Neutrophil (primary cell): Measurements from ENCODE around the gene PPIL3.
A peak's percentile ranks its signal among the peaks of the same experiment; 100 is the strongest.

Experiments used
- H3K27ac ChIP-seq: fragments of 200-600 bp; sonication (generic); 2 replicates; pipeline ENCODE4 v1.5.1; 2016; ENCODE audit warnings: mild to moderate bottlenecking, moderate library complexity
- H3K27me3 ChIP-seq: fragments of 200-600 bp; sonication (generic); 2 replicates; pipeline ENCODE4 v1.6.0; 2016; ENCODE audit warnings: mild to moderate bottlenecking
- H3K36me3 ChIP-seq: fragments of 200-600 bp; sonication (generic); 2 replicates; pipeline ENCODE4 v1.5.1; 2017
- H3K4me1 ChIP-seq, 2 experiments: fragments of 200-600 bp in 1 of 2; sonication (generic) in 1 of 2; 1 replicate in 1 of 2; 2 replicates in 1 of 2; pipeline versions ENCODE4 v1.5.1 to v1.6.1; 2013 to 2016; ENCODE audit warnings: low read depth in 1 of 2, low read length in 1 of 2, mild to moderate bottlenecking in 1 of 2, moderate library complexity in 1 of 2; ENCODE audit not compliant: control insufficient read depth in 1 of 2, insufficient read depth in 1 of 2
- H3K4me3 ChIP-seq, 2 experiments: fragments of 200-600 bp in 1 of 2; sonication (generic) in 1 of 2; 1 replicate in 1 of 2; 2 replicates in 1 of 2; pipeline ENCODE4 v1.5.1; 2013 to 2016; ENCODE audit warnings: low read depth in 1 of 2, low read length in 1 of 2, mild to moderate bottlenecking in 1 of 2, moderate library complexity in 1 of 2
- H3K9me3 ChIP-seq: fragments of 200-600 bp; sonication (generic); 2 replicates; pipeline ENCODE4 v1.5.1; 2016
- CTCF ChIP-seq: fragments of 200-600 bp; sonication (generic); IDR thresholded peaks from 2 replicates; pipeline ENCODE4 v1.5.1; 2016; ENCODE audit warnings: antibody characterized with exemption

The PPIL3 gene

GRCh38 chr2:200863782-200864175 lies 25.1 kb downstream of the PPIL3 start:
- no peak for TF ChIP-seq CTCF
- Histone ChIP-seq H3K27me3 (no peaks in the 10 kb centered on the region), H3K27ac (peak overlapping the region; percentile 99)

GRCh38 chr2:200862532-200863000 lies 26.3 kb downstream of the PPIL3 start:
- Histone ChIP-seq H3K27ac (peak overlapping the region; percentile 99), H3K36me3 (peaks cover 39% of the 10 kb centered on the region), H3K4me1 (peaks cover 59 to 65% of the 10 kb centered on the region in 2 experiments), H3K9me3 (no peaks in the 10 kb centered on the region), H3K4me3 (peak overlapping the region; percentile 87 to 92), H3K27me3 (no peaks in the 10 kb centered on the region)
- TF ChIP-seq CTCF, result no peak

More at GRCh38 chr2:200863782-200864175, 25.1 kb downstream of the PPIL3 start:
- Histone ChIP-seq H3K4me3 (peak overlapping the region; percentile 87 to 92), H3K36me3 (peaks cover 27% of the 10 kb centered on the region), H3K4me1 (peaks cover 59 to 65% of the 10 kb centered on the region in 2 experiments), H3K9me3 (no peaks in the 10 kb centered on the region)

- Histone ChIP-seq H3K27me3 (no peaks in the 10 kb centered on the region), H3K4me1 (peaks cover 51 to 59% of the 10 kb centered on the region in 2 experiments)
Measured at GRCh38 chr2:200861617-200862155, 27.2 kb downstream of the PPIL3 start.

GRCh38 chr2:200860092-200860795 lies 28.6 kb downstream of the PPIL3 start:
- peak overlapping the region; percentile 99 for H3K27ac ChIP-seq

More at GRCh38 chr2:200861617-200862155, 27.2 kb downstream of the PPIL3 start:
- no peak for TF ChIP-seq CTCF
- Histone ChIP-seq H3K36me3 (peaks cover 48% of the 10 kb centered on the region), H3K27ac (peak overlapping the region; percentile 99), H3K4me3 (peak overlapping the region; percentile 87 to 92), H3K9me3 (no peaks in the 10 kb centered on the region)

GRCh38 chr2:200856806-200857205 lies 32.1 kb downstream of the PPIL3 start:
- Histone ChIP-seq H3K9me3 (no peaks in the 10 kb centered on the region), H3K4me1 (peaks cover 26 to 27% of the 10 kb centered on the region in 2 experiments), H3K27me3 (no peaks in the 10 kb centered on the region), H3K4me3 (no peak overlapping the region), H3K36me3 (peaks cover 97% of the 10 kb centered on the region), H3K27ac (peak overlapping the region; percentile 26)
- no peak for TF ChIP-seq CTCF

More at GRCh38 chr2:200860092-200860795, 28.6 kb downstream of the PPIL3 start:
- Histone ChIP-seq H3K9me3 (no peaks in the 10 kb centered on the region), H3K4me3 (peak overlapping the region in 1 of 2 experiments; percentile 92), H3K36me3 (peaks cover 63% of the 10 kb centered on the region), H3K27me3 (no peaks in the 10 kb centered on the region), H3K4me1 (peaks cover 37 to 45% of the 10 kb centered on the region in 2 experiments)
- TF ChIP-seq CTCF, result no peak
